HEK293T (cell line): Measurements from ENCODE around the gene CLMN.

Source experiments
- ELF4 ChIP-seq: fragments of 450-650 bp; IDR thresholded peaks from 2 replicates; pipeline ENCODE4 v1.6.1; 2017; ENCODE audit warnings: antibody characterized with exemption
- SP1 ChIP-seq: fragments of 450-650 bp; IDR thresholded peaks from 2 replicates; pipeline ENCODE4 v1.6.1; 2017

DNA sequence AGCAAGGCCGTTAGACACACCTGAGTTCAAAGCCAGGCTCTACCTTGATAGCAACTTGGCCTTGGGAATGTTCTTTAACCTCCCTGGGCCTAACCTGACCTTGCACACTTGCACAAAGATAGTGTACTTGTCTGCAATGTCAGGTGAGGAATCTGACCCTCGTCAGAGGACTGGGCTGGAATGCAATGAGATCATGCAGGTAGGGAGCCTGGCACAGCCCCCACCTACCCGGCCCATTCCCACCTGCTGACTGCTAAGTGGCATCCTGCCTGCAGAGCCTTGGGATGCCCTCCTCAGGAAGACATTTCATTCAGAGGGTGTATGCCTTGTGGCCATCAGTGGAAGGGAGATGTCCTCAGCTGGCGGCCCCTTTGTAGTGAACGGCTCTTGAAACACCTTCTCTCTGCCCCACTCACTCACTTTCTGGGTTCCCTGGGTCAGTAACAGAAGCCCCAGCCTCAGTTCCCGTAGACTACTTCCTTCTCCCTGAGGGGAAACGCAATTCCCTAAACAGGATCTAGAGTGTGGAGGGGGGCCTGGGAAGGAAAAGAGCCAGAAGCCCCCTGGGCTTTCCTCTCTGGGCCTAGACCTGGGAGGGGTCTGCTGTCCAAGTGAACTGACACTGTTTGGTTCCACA lies 94.3 kb downstream of the CLMN start:
- TF ChIP-seq SP1: no peak
- TF ChIP-seq ELF4: no peak
